ENCODE data around the gene U2AF2.

Gene U2AF2

GRCh38 chr19:55720214-55720746, 65.4 kb downstream of the U2AF2 start:
- DNase-seq = no peak

GRCh38 chr19:55720801-55721200, 66.0 kb downstream of the U2AF2 start:
- no peak for DNase-seq

- DNase-seq = no peak
Measured at GRCh38 chr19:55723491-55723890, 68.7 kb downstream of the U2AF2 start.
